MCF 10A (cell line): Measurements from ENCODE around the gene HMG20A. TPM values are rescaled to one million over a fixed set of nuclear protein-coding genes. Genes with fewer than 3 reads are reported as not detected.

Experiments
- Bru-seq: library from RNA; stranded (reverse); fragments of 400-500 nt; gene quantifications from one replicate; lab custom pipeline; 2021; lab: Mats Ljungman, UMichigan
- BruChase-seq, 2 experiments: library from RNA; stranded (reverse); fragments of 400-500 nt; gene quantifications; one replicate each; lab custom pipeline; 2021; lab: Mats Ljungman, UMichigan
- BruUV-seq: library from RNA; stranded (reverse); fragments of 400-500 nt; replicated peaks from 2 replicates; lab custom pipeline; 2021; lab: Mats Ljungman, UMichigan
- CTCF ChIA-PET: fragments of 300-600 bp; sonication (Branson Sonifier 250); formaldehyde crosslinking; extraction: SDS; loops from one replicate; lab custom pipeline; 2021; ENCODE audit warnings: antibody characterized with exemption, inconsistent platforms; lab: Yijun Ruan, JAX
- POLR2A ChIA-PET: fragments of 300-600, 350-650 bp; sonication (Branson Sonifier 250); formaldehyde crosslinking; extraction: SDS; loops from one replicate; lab custom pipeline; 2020; ENCODE audit warnings: antibody characterized with exemption, inconsistent platforms; lab: Yijun Ruan, JAX
- DNase-seq: peaks from one replicate; pipeline ENCODE4 v3.0.0-alpha.2; 2018; ENCODE audit not compliant: unreplicated experiment
- H3K27ac Mint-ChIP-seq: one replicate; pipeline ENCODE4 v1.8.0; 2022; ENCODE audit warnings: mild to moderate bottlenecking, low read depth, mixed read lengths; ENCODE audit not compliant: unreplicated experiment
- H3K27me3 Mint-ChIP-seq: one replicate; pipeline ENCODE4 v1.8.0; 2022; ENCODE audit warnings: mixed read lengths; ENCODE audit not compliant: insufficient read depth, unreplicated experiment
- H3K36me3 Mint-ChIP-seq: one replicate; pipeline ENCODE4 v1.8.0; 2022; ENCODE audit warnings: mild to moderate bottlenecking, moderate library complexity, mixed read lengths; ENCODE audit not compliant: insufficient read depth, unreplicated experiment
- H3K4me1 Mint-ChIP-seq: one replicate; pipeline ENCODE4 v1.8.0; 2022; ENCODE audit warnings: mixed read lengths; ENCODE audit not compliant: insufficient read depth, unreplicated experiment
- H3K4me3 Mint-ChIP-seq: one replicate; pipeline ENCODE4 v1.8.0; 2022; ENCODE audit warnings: mild to moderate bottlenecking, moderate library complexity, mixed read lengths; ENCODE audit not compliant: unreplicated experiment
- H3K9me3 Mint-ChIP-seq: one replicate; pipeline ENCODE4 v1.8.0; 2022; ENCODE audit warnings: mixed read lengths; ENCODE audit not compliant: unreplicated experiment
- CTCF ChIP-seq: fragments of 200-600 bp; IDR thresholded peaks from one replicate; pipeline ENCODE4 v1.8.0; 2022; ENCODE audit warnings: antibody characterized with exemption, mild to moderate bottlenecking; ENCODE audit not compliant: unreplicated experiment
- intact Hi-C: fragments of 100-400 bp; cut with micrococcal nuclease; formaldehyde crosslinking; loops from 2 replicates; pipeline ENCODE4 v1.14.1; 2022
- long read RNA-seq: library from polyadenylated mRNA; stranded (forward); transcript quantifications from one replicate; pipeline ENCODE4 v2.0.0, GENCODE V29; 2022
- total RNA-seq: library from RNA; stranded (reverse); gene quantifications from 2 replicates; pipeline ENCODE4 v1.2.3, GENCODE V29; 2022

Gene HMG20A
- 39.7 and 40.1 TPM in 2 replicates for total RNA-seq
- percentile 83 among the genes with signal in this experiment for Bru-seq, nascent RNA
- percentile 75 among the genes with signal in this experiment for BruChase-seq, experiment 1, labeled RNA remaining after a 6-hour chase
- percentile 79 among the genes with signal in this experiment for BruChase-seq, experiment 2, labeled RNA remaining after a 2-hour chase
- long read RNA-seq, full-length matches to known transcripts, result 110 of 133 reads
- long read RNA-seq, partial matches to known transcripts, result 15 of 133 reads
- long read RNA-seq, other reads (novel, unspliced or antisense), result 8 of 133 reads

GRCh38 chr15:77420610-77421369, at the start of gene HMG20A:
Gene HMG20A, plus strand, starts transcription at chr15:77420888. Its CDS starts 37,520 bp downstream, at chr15:77458408.
- Mint-ChIP-seq H3K27ac (peak within 1 kb of the TSS; percentile 98), H3K4me1 (peaks cover 45% of the 10 kb centered on the region), H3K9me3 (no peaks in the 10 kb centered on the region), H3K4me3 (peak within 1 kb of the TSS; percentile 89), H3K27me3 (no peaks in the 10 kb centered on the region), H3K36me3 (peaks cover 12% of the 10 kb centered on the region)
- CTCF ChIA-PET, result interaction anchor here (1.1 to 1.6 kb wide), 3 partner anchors 77 to 301 kb away, joined by 3 to 5 read pairs (median 5); no protein-coding TSS in a partner anchor
- peak; percentile 83 for DNase-seq
- BruUV-seq, result no TSS peak
- intact Hi-C loops, result loop anchor here (2.0 to 10.0 kb wide), 3 partner anchors 76 to 236 kb away; no protein-coding TSS in a partner anchor
- POLR2A ChIA-PET, result interaction anchor here (0.6 to 1.9 kb wide), 15 partner anchors 8 to 490 kb away, joined by 3 to 9 read pairs (median 3); partner anchors contain the start of gene RCN2
- TF ChIP-seq CTCF, result no peak

- ChIA-PET POLR2A (no interaction called here), CTCF (no interaction called here)
- Mint-ChIP-seq H3K9me3 (peaks cover 10% of the 10 kb centered on the region), H3K36me3 (no peaks in the 10 kb centered on the region), H3K27ac (no peak overlapping the region), H3K4me3 (no peak overlapping the region), H3K4me1 (no peaks in the 10 kb centered on the region), H3K27me3 (no peaks in the 10 kb centered on the region)
- no peak for DNase-seq
- BruUV-seq, result no TSS peak
- no peak for TF ChIP-seq CTCF
- intact Hi-C loops, result no loop called here
Measured at GRCh38 chr15:77371850-77372563, 48.7 kb upstream of the HMG20A start.

GRCh38 chr15:77373441-77373840, 47.2 kb upstream of the HMG20A start:
- DNase-seq, result no peak
- Mint-ChIP-seq H3K27ac (no peak overlapping the region), H3K36me3 (no peaks in the 10 kb centered on the region), H3K4me3 (no peak overlapping the region), H3K9me3 (peaks cover 10% of the 10 kb centered on the region), H3K27me3 (no peaks in the 10 kb centered on the region), H3K4me1 (no peaks in the 10 kb centered on the region)
- intact Hi-C loops, result no loop called here
- TF ChIP-seq CTCF, result no peak
- no TSS peak for BruUV-seq
- ChIA-PET CTCF (no interaction called here), POLR2A (no interaction called here)
